HFFc6 (cell line): ENCODE measurements around the gene SPTLC1. TPM values are rescaled to one million over a fixed set of nuclear protein-coding genes. Genes with fewer than 3 reads are reported as not detected.

ENCODE experiments used
- DNase-seq: peaks from one replicate; pipeline ENCODE4 v3.0.0-alpha.2; 2018
- H3K27ac Mint-ChIP-seq: 2 replicates; pipeline ENCODE4 v1.8.0; 2020; ENCODE audit warnings: mild to moderate bottlenecking, mixed read lengths
- H3K27me3 Mint-ChIP-seq: 2 replicates; pipeline ENCODE4 v1.8.0; 2021; ENCODE audit warnings: mild to moderate bottlenecking, moderate library complexity, mixed read lengths; ENCODE audit not compliant: insufficient read depth
- H3K36me3 Mint-ChIP-seq: 2 replicates; pipeline ENCODE4 v1.8.0; 2021; ENCODE audit warnings: low read depth, mixed read lengths
- H3K4me1 Mint-ChIP-seq: 2 replicates; pipeline ENCODE4 v1.8.0; 2020; ENCODE audit warnings: low read depth, mixed read lengths
- H3K4me3 Mint-ChIP-seq: 2 replicates; pipeline ENCODE4 v1.8.0; 2020; ENCODE audit warnings: mild to moderate bottlenecking, moderate library complexity, mixed read lengths
- H3K9me3 Mint-ChIP-seq: 2 replicates; pipeline ENCODE4 v1.8.0; 2020; ENCODE audit warnings: mild to moderate bottlenecking, mixed read lengths
- total RNA-seq, 6 experiments: library from RNA; stranded (reverse); fragmentation: NEBNext Ultra II Directional; extraction: Animal tissue kit (Norgen Biotek cat#: 25700); gene quantifications; 2 replicates in 1 of 6; 3 replicates in 5 of 6; pipeline ENCODE4 v1.2.3, GENCODE V29; 2021
- TF ChIP-seq, protein P1 (sequence below): fragments of 200-600 bp; sonication (generic); IDR thresholded peaks from 2 replicates; pipeline ENCODE4 v1.5.0; 2021; ENCODE audit warnings: antibody characterized with exemption, mild to moderate bottlenecking

The SPTLC1 gene
- total RNA-seq, 6 experiments from 2014 or later = 56.2 to 67.2 (median 63.5) TPM

DNA sequence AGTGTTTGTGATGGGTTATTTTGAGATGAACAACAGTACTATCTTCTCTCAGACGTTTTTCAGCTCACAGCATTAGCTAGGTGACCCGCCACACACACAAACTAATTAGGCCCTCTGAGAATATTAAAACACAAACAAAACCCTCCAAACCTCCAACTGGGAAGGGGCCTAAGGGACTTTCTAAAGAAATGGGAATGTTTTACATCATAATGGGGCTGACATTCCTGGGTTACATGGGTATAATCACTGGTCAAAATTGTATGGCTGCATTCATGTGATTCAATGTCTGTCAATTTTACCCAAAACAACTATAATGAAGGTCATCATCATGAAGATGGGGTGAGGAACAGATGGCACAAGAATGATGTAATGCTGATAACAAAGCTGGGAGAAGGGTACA, 59.6 kb downstream of the SPTLC1 start:
- H3K27ac Mint-ChIP-seq = no peak overlapping the region
- DNase-seq = no peak
- TF ChIP-seq, protein P1, sequence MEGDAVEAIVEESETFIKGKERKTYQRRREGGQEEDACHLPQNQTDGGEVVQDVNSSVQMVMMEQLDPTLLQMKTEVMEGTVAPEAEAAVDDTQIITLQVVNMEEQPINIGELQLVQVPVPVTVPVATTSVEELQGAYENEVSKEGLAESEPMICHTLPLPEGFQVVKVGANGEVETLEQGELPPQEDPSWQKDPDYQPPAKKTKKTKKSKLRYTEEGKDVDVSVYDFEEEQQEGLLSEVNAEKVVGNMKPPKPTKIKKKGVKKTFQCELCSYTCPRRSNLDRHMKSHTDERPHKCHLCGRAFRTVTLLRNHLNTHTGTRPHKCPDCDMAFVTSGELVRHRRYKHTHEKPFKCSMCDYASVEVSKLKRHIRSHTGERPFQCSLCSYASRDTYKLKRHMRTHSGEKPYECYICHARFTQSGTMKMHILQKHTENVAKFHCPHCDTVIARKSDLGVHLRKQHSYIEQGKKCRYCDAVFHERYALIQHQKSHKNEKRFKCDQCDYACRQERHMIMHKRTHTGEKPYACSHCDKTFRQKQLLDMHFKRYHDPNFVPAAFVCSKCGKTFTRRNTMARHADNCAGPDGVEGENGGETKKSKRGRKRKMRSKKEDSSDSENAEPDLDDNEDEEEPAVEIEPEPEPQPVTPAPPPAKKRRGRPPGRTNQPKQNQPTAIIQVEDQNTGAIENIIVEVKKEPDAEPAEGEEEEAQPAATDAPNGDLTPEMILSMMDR = no peak
- H3K4me3 Mint-ChIP-seq = no peak overlapping the region
- no peaks in the 10 kb centered on the region; the same call in 1 of the 2 replicates for H3K9me3 Mint-ChIP-seq
- H3K4me1 Mint-ChIP-seq = no peaks in the 10 kb centered on the region
- H3K36me3 Mint-ChIP-seq = peaks cover 56% of the 10 kb centered on the region
- no peaks in the 10 kb centered on the region for H3K27me3 Mint-ChIP-seq

DNA sequence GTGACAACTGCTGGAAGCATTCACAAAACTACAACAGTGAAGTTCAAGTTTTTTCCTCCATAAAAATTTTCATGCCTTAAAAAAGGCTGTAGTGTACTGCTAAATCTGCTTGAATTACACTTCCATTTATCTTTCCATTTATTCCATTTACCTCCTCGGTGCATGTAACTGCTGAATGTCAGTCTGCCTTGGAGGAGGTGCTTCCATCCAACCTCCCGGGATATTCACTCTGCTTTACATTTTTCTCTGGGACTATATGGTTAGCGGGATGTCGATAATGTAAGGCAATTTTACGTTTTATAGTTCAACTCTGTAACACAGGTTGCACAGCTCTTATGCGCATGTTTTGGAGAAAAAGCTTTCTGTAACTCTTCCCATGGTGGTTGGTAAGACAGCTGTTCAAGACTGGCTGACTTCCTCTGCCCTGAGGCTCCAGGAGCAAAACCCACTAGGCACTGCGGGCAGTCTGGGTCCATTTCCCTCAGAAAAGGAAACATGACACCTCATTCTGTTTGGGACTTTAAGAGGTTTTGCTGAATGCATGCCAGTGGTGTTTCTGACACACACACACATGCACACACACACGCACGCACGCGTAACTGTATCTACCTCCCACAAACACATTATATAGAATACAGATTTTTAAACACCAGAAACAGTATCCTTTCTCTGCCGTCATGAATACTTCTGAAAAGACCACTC, 66.1 kb downstream of the SPTLC1 start:
- H3K4me3 Mint-ChIP-seq = no peak overlapping the region
- H3K27me3 Mint-ChIP-seq = no peaks in the 10 kb centered on the region
- peaks cover 68% of the 10 kb centered on the region for H3K36me3 Mint-ChIP-seq
- TF ChIP-seq, protein P1 = no peak
- H3K9me3 Mint-ChIP-seq = no peaks in the 10 kb centered on the region
- DNase-seq = peak; percentile 18
- peak overlapping the region; percentile 22 for H3K27ac Mint-ChIP-seq
- peaks cover 18% of the 10 kb centered on the region for H3K4me1 Mint-ChIP-seq

DNA sequence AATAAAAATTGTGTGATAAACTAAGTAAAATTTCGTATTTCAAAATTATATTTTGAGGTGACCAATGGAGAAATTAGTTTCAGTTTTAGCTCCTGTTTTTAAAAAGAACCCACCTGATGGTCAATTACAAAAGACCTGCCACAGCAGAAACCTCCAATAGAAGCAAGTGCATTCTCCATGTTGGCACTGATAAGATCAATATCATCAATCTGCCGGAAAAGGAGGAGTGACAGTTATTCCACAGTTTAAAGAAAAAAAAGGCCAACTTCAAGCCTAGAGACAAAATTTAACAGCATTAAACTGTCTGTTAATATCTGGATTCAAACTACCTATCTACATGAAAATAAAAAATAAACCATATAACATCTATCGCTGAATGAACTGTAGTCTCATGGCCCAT, 67.7 kb downstream of the SPTLC1 start:
- H3K27ac Mint-ChIP-seq = no peak overlapping the region
- TF ChIP-seq, protein P1 = no peak
- H3K4me1 Mint-ChIP-seq = peaks cover 18% of the 10 kb centered on the region
- peaks cover 10% of the 10 kb centered on the region for H3K9me3 Mint-ChIP-seq
- no peaks in the 10 kb centered on the region; the same call in 1 of the 2 replicates for H3K27me3 Mint-ChIP-seq
- DNase-seq = no peak
- no peak overlapping the region for H3K4me3 Mint-ChIP-seq
- peaks cover 69% of the 10 kb centered on the region for H3K36me3 Mint-ChIP-seq

DNA sequence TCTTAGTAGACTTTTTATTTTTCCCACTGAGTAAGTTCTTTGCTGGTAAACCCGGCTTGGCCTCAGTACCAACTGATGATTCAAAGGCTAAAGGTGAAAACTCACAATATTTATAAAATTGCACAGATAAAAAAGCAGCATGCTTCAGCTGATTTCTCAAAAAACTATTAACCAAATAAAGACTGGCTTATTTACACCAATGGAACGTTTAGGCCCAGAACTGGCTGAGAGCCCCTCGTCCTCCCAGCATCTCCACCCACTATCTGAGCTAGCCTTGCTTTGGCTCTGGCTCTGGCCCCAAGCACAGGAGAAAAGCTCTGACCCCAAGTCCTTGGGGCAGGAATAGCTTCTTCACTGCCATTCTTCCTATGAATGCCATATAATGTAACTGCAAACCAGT, 68.5 kb downstream of the SPTLC1 start:
- peaks cover 70% of the 10 kb centered on the region for H3K36me3 Mint-ChIP-seq
- TF ChIP-seq, protein P1 = no peak
- H3K4me3 Mint-ChIP-seq = no peak overlapping the region
- H3K4me1 Mint-ChIP-seq = peaks cover 18% of the 10 kb centered on the region
- H3K27me3 Mint-ChIP-seq = no peaks in the 10 kb centered on the region; the same call in 1 of the 2 replicates
- H3K9me3 Mint-ChIP-seq = peaks cover 18% of the 10 kb centered on the region
- no peak overlapping the region for H3K27ac Mint-ChIP-seq
- DNase-seq = no peak

DNA sequence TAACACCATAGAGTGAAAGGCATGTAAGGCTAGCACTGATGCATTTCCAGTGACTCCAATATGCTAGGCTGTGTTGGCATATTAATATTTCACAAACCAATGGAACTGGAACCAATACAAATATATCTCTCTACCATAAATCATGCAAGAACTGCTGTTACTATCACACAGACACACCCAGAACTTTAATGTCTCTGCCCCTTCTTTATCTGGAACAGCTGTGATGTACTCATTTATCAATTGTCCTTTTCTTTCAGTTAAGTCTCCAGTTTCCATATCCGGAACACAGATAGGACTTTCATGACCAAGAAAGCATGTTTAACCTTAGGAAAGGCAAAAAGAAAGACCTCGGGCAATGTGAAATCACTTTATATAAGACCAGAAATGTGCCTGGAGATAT, 70.3 kb downstream of the SPTLC1 start:
- H3K27me3 Mint-ChIP-seq = no peaks in the 10 kb centered on the region; the same call in 1 of the 2 replicates
- no peak overlapping the region for H3K27ac Mint-ChIP-seq
- DNase-seq = no peak
- H3K4me3 Mint-ChIP-seq = no peak overlapping the region
- peaks cover 77% of the 10 kb centered on the region for H3K36me3 Mint-ChIP-seq
- peaks cover 20% of the 10 kb centered on the region for H3K9me3 Mint-ChIP-seq
- H3K4me1 Mint-ChIP-seq = peaks cover 18% of the 10 kb centered on the region
- TF ChIP-seq, protein P1 = no peak
